WI38 (cell line): ENCODE results near the gene EPHA5.

Source experiments
- H3K4me3 ChIP-seq: 2 replicates; pipeline ENCODE4 v1.5.1; 2011; ENCODE audit warnings: low read depth, mild to moderate bottlenecking, control low read depth, low read length
- CTCF ChIP-seq: IDR thresholded peaks from 2 replicates; pipeline ENCODE4 v1.5.1; 2012; ENCODE audit warnings: low read depth, mild to moderate bottlenecking, control low read depth, low read length

Gene EPHA5

GRCh38 chr4:65422109-65422508 lies 248.2 kb downstream of the EPHA5 start:
- no peak for TF ChIP-seq CTCF
- no peak overlapping the region for H3K4me3 ChIP-seq

GRCh38 chr4:65420036-65420435 lies 250.3 kb downstream of the EPHA5 start:
- H3K4me3 ChIP-seq, result no peak overlapping the region
- no peak for TF ChIP-seq CTCF

DNA sequence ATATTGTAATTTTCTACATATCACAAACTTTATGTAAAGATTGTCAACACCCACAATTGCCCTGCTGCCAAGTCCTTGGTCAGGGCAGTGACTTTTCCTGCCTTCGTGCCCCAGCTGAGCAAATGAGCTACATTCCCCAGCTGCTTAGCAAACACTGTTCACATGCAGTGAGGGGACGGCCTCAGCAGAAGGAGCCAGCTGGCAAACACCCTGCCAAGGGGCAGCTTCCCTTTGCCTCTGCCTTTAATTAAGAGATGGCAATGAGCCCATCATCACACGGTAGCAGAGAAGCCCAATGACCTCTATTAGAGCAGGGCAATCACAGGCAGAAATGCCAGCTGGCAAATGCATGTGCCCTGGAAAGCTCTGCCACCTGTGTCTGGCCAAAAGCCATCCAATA lies 253.4 kb downstream of the EPHA5 start:
- no peak for TF ChIP-seq CTCF
- H3K4me3 ChIP-seq, result no peak overlapping the region

DNA sequence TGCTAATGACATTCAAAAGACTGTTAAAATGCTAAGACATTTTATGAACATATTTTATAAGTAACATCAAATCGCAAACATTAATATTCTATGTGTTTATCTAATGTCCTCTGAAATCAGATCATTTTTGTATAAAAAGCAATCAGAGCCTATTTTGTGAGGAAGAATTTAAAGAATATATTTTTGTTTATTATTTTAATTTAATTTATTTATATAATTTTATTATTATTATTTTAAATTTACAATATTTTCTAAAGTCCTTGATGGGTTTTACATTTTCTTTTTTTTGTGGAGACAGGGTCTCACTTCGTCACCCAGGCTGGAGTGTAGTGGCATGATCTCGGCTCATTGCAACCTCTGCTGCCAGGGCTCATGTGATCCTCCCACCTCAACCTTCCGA lies 262.8 kb downstream of the EPHA5 start:
- no peak overlapping the region for H3K4me3 ChIP-seq
- TF ChIP-seq CTCF, result no peak

DNA sequence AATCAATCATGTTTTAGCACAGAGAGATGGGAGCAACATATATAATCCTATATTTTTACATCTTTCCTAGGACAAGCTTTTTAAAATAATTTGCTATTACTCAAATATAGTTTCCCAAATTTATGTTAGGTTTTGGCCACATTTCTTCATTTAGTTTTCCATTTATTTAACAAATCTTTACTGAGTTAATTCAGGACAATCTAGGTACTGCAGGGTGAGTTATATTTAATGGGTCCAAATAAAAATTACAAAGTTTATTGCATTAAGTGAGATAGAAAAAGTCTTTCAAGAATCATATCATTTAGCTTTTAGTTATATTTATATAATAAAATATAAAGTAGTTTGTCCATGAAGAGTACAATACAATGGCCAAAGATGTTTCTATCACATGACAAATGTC lies 269.2 kb downstream of the EPHA5 start:
- TF ChIP-seq CTCF, result no peak
- no peak overlapping the region for H3K4me3 ChIP-seq

DNA sequence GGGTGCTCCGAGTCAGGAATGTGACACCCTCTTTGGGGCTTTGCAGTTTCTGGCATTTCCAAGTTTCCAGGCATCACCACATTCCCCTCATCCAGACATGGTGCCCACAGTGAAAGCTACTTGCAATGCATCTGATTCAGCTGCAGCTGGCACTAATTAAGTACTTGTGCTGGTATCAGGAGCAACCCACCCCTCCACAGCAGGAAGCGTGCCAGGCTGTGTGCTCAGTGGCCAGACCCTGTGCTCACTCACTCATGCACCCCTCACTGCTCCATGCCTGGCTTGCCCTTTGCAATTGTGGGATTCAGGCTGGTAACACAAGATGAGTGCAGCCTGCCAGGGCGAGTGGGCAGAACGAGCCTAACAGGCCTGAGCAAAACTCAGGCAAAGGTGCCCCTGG lies 271.2 kb downstream of the EPHA5 start:
- TF ChIP-seq CTCF, result no peak
- H3K4me3 ChIP-seq, result no peak overlapping the region

DNA sequence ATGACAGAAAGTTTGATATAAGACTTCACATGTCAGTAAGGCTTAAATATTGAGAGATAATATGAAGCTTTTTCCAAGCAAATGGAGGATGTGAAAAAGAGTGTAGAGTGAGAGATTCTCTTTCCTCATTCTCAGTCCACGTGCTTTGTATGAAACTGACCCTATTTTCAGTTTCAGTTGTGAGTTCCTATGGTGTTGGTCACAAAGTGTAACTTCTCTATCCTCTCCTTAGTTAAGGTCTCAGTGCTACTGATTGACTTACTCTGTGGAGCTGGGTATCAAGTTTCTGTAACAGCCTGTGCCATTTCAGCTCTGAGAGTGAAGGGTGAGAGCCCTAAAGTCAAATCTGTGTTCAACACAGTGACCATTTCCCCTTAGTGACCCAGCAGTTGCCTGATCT lies 277.2 kb downstream of the EPHA5 start:
- no peak for TF ChIP-seq CTCF
- H3K4me3 ChIP-seq, result no peak overlapping the region
